WTC11 (cell line): Measurements from ENCODE around the gene TRDMT1. TPM values are rescaled to one million over a fixed set of nuclear protein-coding genes. Genes with fewer than 3 reads are reported as not detected.

ENCODE experiments used
- ATAC-seq: fragments of 200-7000 bp; cut with Tn5 transposase; 2 replicates; pipeline ENCODE4 v1.10.0; 2021; ENCODE audit warnings: mild to moderate bottlenecking, moderate library complexity
- CTCF ChIA-PET: fragments of 300-600 bp; sonication (Branson Sonifier 250); formaldehyde crosslinking; loops from one replicate; lab custom pipeline; 2021; ENCODE audit warnings: antibody characterized with exemption; lab: Charles Lee
- POLR2A ChIA-PET: fragments of 350-600 bp; sonication (Branson Sonifier 250); formaldehyde crosslinking; loops from one replicate; lab custom pipeline; 2021; ENCODE audit warnings: antibody characterized with exemption; lab: Charles Lee
- DNase-seq: peaks from one replicate; pipeline ENCODE4 v3.0.0; 2021; ENCODE audit warnings: low spot score
- H3K27ac Mint-ChIP-seq: 2 replicates; pipeline ENCODE4 v1.8.0; 2021; ENCODE audit warnings: mixed read lengths
- H3K27me3 Mint-ChIP-seq: 2 replicates; pipeline ENCODE4 v1.8.0; 2021; ENCODE audit warnings: low read depth, mild to moderate bottlenecking, moderate library complexity, mixed read lengths
- H3K36me3 Mint-ChIP-seq: 2 replicates; pipeline ENCODE4 v1.8.0; 2021; ENCODE audit warnings: mixed read lengths
- H3K4me1 Mint-ChIP-seq: 2 replicates; pipeline ENCODE4 v1.8.0; 2022; ENCODE audit warnings: mixed read lengths
- H3K4me3 Mint-ChIP-seq: 2 replicates; pipeline ENCODE4 v1.8.0; 2021; ENCODE audit warnings: mild to moderate bottlenecking, moderate library complexity, mixed read lengths
- H3K9me3 Mint-ChIP-seq: 2 replicates; pipeline ENCODE4 v1.8.0; 2021; ENCODE audit warnings: mixed read lengths
- E2F5 ChIP-seq: sonication (generic); formaldehyde crosslinking; IDR thresholded peaks from 2 replicates; pipeline ENCODE4 v1.8.1; 2022; ENCODE audit warnings: mild to moderate bottlenecking, moderate library complexity, missing genetic modification reagents
- HMGXB4 ChIP-seq: sonication (generic); formaldehyde crosslinking; IDR thresholded peaks from 2 replicates; pipeline ENCODE4 v1.8.1; 2023; ENCODE audit warnings: mild to moderate bottlenecking, moderate library complexity, missing genetic modification reagents
- IRF1 ChIP-seq: sonication (generic); formaldehyde crosslinking; IDR thresholded peaks from 2 replicates; pipeline ENCODE4 v1.8.0; 2023; ENCODE audit warnings: missing genetic modification reagents
- JAZF1 ChIP-seq: fragments of 250-450 bp; sonication (Bioruptor Pico); IDR thresholded peaks from 2 replicates; pipeline ENCODE4 v1.9.0; 2021; ENCODE audit warnings: moderate library complexity, mild to moderate bottlenecking, inconsistent platforms
- NFYB ChIP-seq: sonication (generic); formaldehyde crosslinking; conservative IDR thresholded peaks from 2 replicates; pipeline ENCODE4 v1.8.0; 2022; ENCODE audit warnings: low read depth, missing genetic modification reagents
- ZNF232 ChIP-seq: sonication (generic); formaldehyde crosslinking; IDR thresholded peaks from 2 replicates; pipeline ENCODE4 v1.8.0; 2022; ENCODE audit warnings: mild to moderate bottlenecking, missing genetic modification reagents
- ZNF532 ChIP-seq: fragments of 250-450 bp; sonication (Bioruptor Pico); IDR thresholded peaks from 2 replicates; pipeline ENCODE4 v1.9.0; 2021; ENCODE audit warnings: mild to moderate bottlenecking, borderline replicate concordance
- ZNF671 ChIP-seq: fragments of 250-450 bp; sonication (Bioruptor Pico); IDR thresholded peaks from 2 replicates; pipeline ENCODE4 v1.8.0; 2021; ENCODE audit warnings: mild to moderate bottlenecking
- total RNA-seq: library from RNA; stranded (reverse); gene quantifications from 3 replicates; pipeline ENCODE4 v1.2.3, GENCODE V29; 2021
- TF ChIP-seq, protein P1 (sequence below): fragments of 200-600 bp; IDR thresholded peaks from 2 replicates; pipeline ENCODE4 v1.8.0; 2022; ENCODE audit warnings: antibody characterized with exemption
- TF ChIP-seq, protein P2 (sequence below): sonication (generic); formaldehyde crosslinking; IDR thresholded peaks from 2 replicates; pipeline ENCODE4 v1.8.0; 2022; ENCODE audit warnings: missing genetic modification reagents

The TRDMT1 gene
- total RNA-seq, 1 experiment from 2014 or later, result 11.7 TPM

DNA sequence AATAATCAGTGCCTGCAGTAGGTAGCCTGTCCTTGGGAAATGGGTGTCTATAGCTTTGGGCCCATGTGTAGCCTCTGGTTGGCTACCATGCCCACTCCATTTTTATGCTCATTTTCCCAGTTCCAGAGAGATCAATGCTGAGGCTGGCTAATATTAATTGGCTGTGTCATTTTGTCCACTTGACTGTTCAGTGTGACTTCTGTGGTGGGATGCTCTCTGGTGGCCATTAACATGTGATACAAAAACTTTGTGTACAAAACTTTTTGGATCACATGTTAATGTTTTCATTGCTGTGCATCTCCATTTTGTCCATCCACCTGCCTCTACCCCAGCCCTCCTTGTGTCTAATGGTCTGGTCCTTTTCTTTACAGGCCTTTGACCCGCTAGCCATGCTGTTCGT, 49.3 kb upstream of the TRDMT1 start:
- ATAC-seq, result no peak
- H3K36me3 Mint-ChIP-seq, result peaks cover 22% of the 10 kb centered on the region
- CTCF ChIA-PET, result no interaction called here
- DNase-seq, result no peak
- POLR2A ChIA-PET, result no interaction called here
- no peak overlapping the region for H3K27ac Mint-ChIP-seq
- H3K4me3 Mint-ChIP-seq, result no peak overlapping the region
- peaks cover 39% of the 10 kb centered on the region for H3K9me3 Mint-ChIP-seq
- no peak for TF ChIP-seq ZNF671 (CRISPR knock-in tag)
- no peak for TF ChIP-seq E2F5 (CRISPR knock-in tag)
- TF ChIP-seq, all 79 proteins: peak for 0
- Mint-ChIP-seq H3K4me1 (0 out of 2 replicates have a peak, but pooled peaks cover 3% of the 10 kb centered on the region), H3K27me3 (peaks cover 6% of the 10 kb centered on the region; the same call in 1 of the 2 replicates)

GRCh38 chr10:17249820-17250219, 48.3 kb upstream of the TRDMT1 start:
- peak; percentile 36 for ATAC-seq
- no peak for DNase-seq
- Mint-ChIP-seq H3K27me3 (peaks cover 6% of the 10 kb centered on the region; the same call in 1 of the 2 replicates), H3K9me3 (peaks cover 43% of the 10 kb centered on the region), H3K36me3 (peaks cover 23% of the 10 kb centered on the region), H3K27ac (no peak overlapping the region), H3K4me1 (no peaks in the 10 kb centered on the region), H3K4me3 (no peak overlapping the region)
- CTCF ChIA-PET, result no interaction called here
- POLR2A ChIA-PET, result no interaction called here
- TF ChIP-seq ZNF532 (no peak), IRF1 (CRISPR knock-in tag) (no peak), ZNF232 (CRISPR knock-in tag) (no peak), NFYB (CRISPR knock-in tag) (no peak), HMGXB4 (CRISPR knock-in tag) (no peak)
- TF ChIP-seq, protein P1, sequence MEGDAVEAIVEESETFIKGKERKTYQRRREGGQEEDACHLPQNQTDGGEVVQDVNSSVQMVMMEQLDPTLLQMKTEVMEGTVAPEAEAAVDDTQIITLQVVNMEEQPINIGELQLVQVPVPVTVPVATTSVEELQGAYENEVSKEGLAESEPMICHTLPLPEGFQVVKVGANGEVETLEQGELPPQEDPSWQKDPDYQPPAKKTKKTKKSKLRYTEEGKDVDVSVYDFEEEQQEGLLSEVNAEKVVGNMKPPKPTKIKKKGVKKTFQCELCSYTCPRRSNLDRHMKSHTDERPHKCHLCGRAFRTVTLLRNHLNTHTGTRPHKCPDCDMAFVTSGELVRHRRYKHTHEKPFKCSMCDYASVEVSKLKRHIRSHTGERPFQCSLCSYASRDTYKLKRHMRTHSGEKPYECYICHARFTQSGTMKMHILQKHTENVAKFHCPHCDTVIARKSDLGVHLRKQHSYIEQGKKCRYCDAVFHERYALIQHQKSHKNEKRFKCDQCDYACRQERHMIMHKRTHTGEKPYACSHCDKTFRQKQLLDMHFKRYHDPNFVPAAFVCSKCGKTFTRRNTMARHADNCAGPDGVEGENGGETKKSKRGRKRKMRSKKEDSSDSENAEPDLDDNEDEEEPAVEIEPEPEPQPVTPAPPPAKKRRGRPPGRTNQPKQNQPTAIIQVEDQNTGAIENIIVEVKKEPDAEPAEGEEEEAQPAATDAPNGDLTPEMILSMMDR, result 0 out of 2 replicates have a peak, but pooled peaks have one; percentile 14

GRCh38 chr10:17248964-17249363, 47.5 kb upstream of the TRDMT1 start:
- DNase-seq (no peak), ATAC-seq (no peak)
- no peaks in the 10 kb centered on the region for H3K4me1 Mint-ChIP-seq
- peaks cover 23% of the 10 kb centered on the region for H3K36me3 Mint-ChIP-seq
- H3K4me3 Mint-ChIP-seq, result no peak overlapping the region
- ChIA-PET CTCF (interaction anchor here (0.6 to 0.7 kb wide), 2 partner anchors 338 to 1370 kb away, joined by 3 to 4 read pairs; no protein-coding TSS in a partner anchor), POLR2A (no interaction called here)
- peaks cover 35% of the 10 kb centered on the region for H3K9me3 Mint-ChIP-seq
- TF ChIP-seq JAZF1 (CRISPR knock-in tag), result peak; percentile 65
- TF ChIP-seq, protein P2, sequence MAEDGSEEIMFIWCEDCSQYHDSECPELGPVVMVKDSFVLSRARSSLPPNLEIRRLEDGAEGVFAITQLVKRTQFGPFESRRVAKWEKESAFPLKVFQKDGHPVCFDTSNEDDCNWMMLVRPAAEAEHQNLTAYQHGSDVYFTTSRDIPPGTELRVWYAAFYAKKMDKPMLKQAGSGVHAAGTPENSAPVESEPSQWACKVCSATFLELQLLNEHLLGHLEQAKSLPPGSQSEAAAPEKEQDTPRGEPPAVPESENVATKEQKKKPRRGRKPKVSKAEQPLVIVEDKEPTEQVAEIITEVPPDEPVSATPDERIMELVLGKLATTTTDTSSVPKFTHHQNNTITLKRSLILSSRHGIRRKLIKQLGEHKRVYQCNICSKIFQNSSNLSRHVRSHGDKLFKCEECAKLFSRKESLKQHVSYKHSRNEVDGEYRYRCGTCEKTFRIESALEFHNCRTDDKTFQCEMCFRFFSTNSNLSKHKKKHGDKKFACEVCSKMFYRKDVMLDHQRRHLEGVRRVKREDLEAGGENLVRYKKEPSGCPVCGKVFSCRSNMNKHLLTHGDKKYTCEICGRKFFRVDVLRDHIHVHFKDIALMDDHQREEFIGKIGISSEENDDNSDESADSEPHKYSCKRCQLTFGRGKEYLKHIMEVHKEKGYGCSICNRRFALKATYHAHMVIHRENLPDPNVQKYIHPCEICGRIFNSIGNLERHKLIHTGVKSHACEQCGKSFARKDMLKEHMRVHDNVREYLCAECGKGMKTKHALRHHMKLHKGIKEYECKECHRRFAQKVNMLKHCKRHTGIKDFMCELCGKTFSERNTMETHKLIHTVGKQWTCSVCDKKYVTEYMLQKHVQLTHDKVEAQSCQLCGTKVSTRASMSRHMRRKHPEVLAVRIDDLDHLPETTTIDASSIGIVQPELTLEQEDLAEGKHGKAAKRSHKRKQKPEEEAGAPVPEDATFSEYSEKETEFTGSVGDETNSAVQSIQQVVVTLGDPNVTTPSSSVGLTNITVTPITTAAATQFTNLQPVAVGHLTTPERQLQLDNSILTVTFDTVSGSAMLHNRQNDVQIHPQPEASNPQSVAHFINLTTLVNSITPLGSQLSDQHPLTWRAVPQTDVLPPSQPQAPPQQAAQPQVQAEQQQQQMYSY (CRISPR knock-in tag), result no peak
- H3K27me3 Mint-ChIP-seq, result peaks cover 6% of the 10 kb centered on the region; the same call in 1 of the 2 replicates
- H3K27ac Mint-ChIP-seq, result no peak overlapping the region
